Measurements from ENCODE around the gene RPS3A. TPM values are rescaled to one million over a fixed set of nuclear protein-coding genes. Genes with fewer than 3 reads are reported as not detected.
"Not testable (repeated sequence)": the region's sequence is repeated elsewhere in the genome, so short reads cannot be mapped to it uniquely, and the experiment has no call there.

RPS3A gene
- total RNA-seq, 1 experiment from 2014 or later, result 2,111 TPM

DNA sequence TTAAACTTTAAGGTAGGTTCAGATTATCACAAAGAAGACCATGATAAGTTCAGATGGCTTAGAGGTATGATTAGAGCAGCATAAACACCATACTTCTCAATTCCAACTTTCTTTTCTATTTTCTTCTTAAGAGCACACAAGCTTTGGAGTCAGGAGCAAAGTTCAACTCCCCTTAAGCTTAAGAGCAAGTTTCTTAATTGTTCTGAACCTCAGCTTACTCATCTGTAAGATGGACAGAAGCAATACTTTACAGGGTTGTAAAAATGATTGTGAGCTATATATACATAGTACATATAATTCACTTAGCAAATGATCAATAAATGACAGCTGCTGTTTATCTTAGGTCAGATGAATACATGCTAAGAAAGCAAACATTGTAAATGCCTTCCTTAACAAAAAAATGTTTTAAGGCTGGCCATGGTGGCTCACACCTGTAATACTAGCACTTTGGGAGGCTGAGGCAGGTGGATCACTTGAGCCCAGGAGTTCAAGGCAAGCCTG, 25.0 kb upstream of the RPS3A start (continued):
- TF ChIP-seq, protein P1, sequence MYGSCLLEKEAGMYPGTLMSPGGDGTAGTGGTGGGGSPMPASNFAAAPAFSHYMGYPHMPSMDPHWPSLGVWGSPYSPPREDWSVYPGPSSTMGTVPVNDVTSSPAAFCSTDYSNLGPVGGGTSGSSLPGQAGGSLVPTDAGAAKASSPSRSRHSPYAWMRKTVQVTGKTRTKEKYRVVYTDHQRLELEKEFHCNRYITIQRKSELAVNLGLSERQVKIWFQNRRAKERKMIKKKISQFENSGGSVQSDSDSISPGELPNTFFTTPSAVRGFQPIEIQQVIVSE (CRISPR knock-in tag; IDR thresholded peaks at IDR 0.05; ENCODE audit: borderline replicate concordance), result no peak

DNA sequence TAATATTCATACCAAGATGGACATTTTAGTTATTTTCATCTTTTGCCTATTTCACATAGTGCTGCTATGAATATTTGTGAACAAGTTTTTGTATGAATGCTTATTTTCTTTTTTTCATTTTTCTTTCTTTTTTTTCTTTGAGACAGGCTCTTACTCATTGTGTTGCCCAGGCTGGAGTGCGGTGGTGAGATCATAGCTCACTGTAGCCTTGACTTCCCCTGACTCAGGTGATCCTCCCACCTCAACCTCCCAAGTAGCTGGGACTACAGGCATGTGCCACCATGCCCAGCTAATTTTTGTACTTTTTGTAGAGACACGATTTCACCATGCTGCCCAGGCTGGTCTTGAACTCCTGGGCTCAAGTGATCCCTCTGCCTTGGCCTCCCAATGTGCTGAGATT, 21.4 kb upstream of the RPS3A start:
- H3K27me3 Mint-ChIP-seq (ENCODE audit: low read depth); H3K27ac Mint-ChIP-seq; CTCF ChIA-PET; H3K4me3 Mint-ChIP-seq; H3K4me1 Mint-ChIP-seq; H3K9me3 Mint-ChIP-seq; POLR2A ChIA-PET; DNase-seq (ENCODE audit: low spot score); ATAC-seq; H3K36me3 Mint-ChIP-seq: not testable (repeated sequence)

DNA sequence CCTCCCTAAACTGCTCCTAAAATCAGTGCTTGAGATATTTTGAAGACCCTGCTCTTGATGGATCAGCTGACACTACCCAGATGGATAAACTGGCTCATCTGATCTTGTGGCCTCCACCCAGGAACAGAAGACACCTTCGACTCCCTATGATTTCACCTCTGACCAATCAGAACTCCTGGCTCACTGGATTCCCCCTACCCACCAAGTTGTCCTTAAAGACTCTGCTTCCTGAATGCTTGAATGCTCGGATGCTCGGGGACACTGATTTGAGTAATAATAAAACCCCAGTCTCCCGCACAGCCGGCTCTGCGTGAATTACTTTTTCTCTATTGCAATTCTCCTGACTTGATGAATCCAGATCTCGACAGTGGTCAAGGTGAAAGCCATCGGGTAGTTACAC, 12.0 kb upstream of the RPS3A start:
- DNase-seq (ENCODE audit: low spot score), result no peak
- no peaks in the 10 kb centered on the region for H3K9me3 Mint-ChIP-seq
- CTCF ChIA-PET, result no interaction called here
- H3K4me1 Mint-ChIP-seq, result peaks cover 15% of the 10 kb centered on the region
- H3K4me3 Mint-ChIP-seq, result no peak overlapping the region
- TF ChIP-seq, protein P2, sequence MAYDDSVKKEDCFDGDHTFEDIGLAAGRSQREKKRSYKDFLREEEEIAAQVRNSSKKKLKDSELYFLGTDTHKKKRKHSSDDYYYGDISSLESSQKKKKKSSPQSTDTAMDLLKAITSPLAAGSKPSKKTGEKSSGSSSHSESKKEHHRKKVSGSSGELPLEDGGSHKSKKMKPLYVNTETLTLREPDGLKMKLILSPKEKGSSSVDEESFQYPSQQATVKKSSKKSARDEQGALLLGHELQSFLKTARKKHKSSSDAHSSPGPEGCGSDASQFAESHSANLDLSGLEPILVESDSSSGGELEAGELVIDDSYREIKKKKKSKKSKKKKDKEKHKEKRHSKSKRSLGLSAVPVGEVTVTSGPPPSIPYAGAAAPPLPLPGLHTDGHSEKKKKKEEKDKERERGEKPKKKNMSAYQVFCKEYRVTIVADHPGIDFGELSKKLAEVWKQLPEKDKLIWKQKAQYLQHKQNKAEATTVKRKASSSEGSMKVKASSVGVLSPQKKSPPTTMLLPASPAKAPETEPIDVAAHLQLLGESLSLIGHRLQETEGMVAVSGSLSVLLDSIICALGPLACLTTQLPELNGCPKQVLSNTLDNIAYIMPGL (CRISPR knock-in tag; IDR thresholded peaks at IDR 0.05), result no peak
- TF ChIP-seq ZNF416 (CRISPR knock-in tag; IDR thresholded peaks at IDR 0.05), result no peak
- no peak for TF ChIP-seq NR2C2 (CRISPR knock-in tag; IDR thresholded peaks at IDR 0.05)
- TF ChIP-seq NFYB (CRISPR knock-in tag; conservative IDR thresholded peaks at IDR 0.05; ENCODE audit: low read depth), result no peak; the same call in 1 of the 2 replicates
- POLR2A ChIA-PET, result no interaction called here
- H3K27ac Mint-ChIP-seq, result no peak overlapping the region
- H3K36me3 Mint-ChIP-seq, result no peaks in the 10 kb centered on the region
- peak; percentile 80 for ATAC-seq
- no peaks in the 10 kb centered on the region for H3K27me3 Mint-ChIP-seq (ENCODE audit: low read depth)

DNA sequence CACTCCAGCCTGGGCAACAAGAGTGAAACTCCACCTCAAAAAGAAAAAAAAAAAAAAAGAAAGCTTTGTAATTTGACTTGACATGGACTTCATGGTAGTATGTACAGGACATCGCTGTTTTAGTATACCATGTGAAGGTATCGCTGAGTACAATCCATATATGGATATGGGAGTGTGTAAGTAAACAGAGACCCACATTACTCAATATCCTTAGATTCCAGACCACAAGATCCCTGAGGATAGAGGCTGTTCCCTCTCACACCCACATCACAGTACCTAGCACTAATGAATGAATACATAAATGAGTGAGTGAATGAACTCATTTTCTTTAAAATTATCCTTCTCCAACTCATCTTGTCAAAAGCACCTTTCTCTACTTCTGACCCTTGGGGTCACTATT, 8.4 kb upstream of the RPS3A start:
- CTCF ChIA-PET, result no interaction called here
- Mint-ChIP-seq H3K4me1 (peaks cover 22% of the 10 kb centered on the region), H3K9me3 (no peaks in the 10 kb centered on the region), H3K27ac (no peak overlapping the region), H3K36me3 (no peaks in the 10 kb centered on the region), H3K4me3 (no peak overlapping the region), H3K27me3 (ENCODE audit: low read depth) (no peaks in the 10 kb centered on the region; the same call in 1 of the 2 replicates)
- no peak for TF ChIP-seq NFYB (CRISPR knock-in tag; conservative IDR thresholded peaks at IDR 0.05; ENCODE audit: low read depth)
- TF ChIP-seq, protein P3, sequence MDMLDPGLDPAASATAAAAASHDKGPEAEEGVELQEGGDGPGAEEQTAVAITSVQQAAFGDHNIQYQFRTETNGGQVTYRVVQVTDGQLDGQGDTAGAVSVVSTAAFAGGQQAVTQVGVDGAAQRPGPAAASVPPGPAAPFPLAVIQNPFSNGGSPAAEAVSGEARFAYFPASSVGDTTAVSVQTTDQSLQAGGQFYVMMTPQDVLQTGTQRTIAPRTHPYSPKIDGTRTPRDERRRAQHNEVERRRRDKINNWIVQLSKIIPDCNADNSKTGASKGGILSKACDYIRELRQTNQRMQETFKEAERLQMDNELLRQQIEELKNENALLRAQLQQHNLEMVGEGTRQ (CRISPR knock-in tag; IDR thresholded peaks at IDR 0.05), result no peak
- TF ChIP-seq NR2C2 (CRISPR knock-in tag; IDR thresholded peaks at IDR 0.05), result no peak
- no peak for TF ChIP-seq ZNF138 (CRISPR knock-in tag; conservative IDR thresholded peaks at IDR 0.05)
- POLR2A ChIA-PET, result no interaction called here
- ATAC-seq (no peak), DNase-seq (ENCODE audit: low spot score) (no peak)

DNA sequence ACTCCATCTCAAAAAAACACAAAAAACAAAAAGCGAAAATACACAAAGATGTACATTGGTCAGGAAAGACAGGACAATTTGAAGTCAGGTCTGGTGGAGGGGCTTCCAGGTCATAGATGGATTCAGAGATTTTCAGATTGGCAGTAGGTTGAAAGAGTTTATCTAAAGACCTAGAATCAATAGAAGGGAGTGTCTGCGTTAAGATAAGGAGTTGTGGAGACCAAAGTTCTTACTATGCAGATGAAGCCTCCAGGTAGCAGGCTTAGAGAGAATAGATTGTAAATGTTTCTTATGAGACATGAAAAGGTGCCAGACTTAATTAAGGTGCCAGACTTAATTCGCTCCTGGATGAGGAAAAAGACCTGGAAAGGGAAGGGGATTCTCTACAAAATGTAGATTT, 6.9 kb upstream of the RPS3A start:
- CTCF ChIA-PET, result no interaction called here
- Mint-ChIP-seq H3K27ac (no peak overlapping the region; the same call in 1 of the 2 replicates), H3K4me1 (peaks cover 16% of the 10 kb centered on the region), H3K27me3 (ENCODE audit: low read depth) (no peaks in the 10 kb centered on the region; the same call in 1 of the 2 replicates), H3K36me3 (no peaks in the 10 kb centered on the region), H3K4me3 (no peak overlapping the region), H3K9me3 (no peaks in the 10 kb centered on the region)
- DNase-seq (ENCODE audit: low spot score) (no peak), ATAC-seq (no peak)
- TF ChIP-seq TCF7 (CRISPR knock-in tag; IDR thresholded peaks at IDR 0.05; ENCODE audit: low read depth) (no peak), ZNF317 (CRISPR knock-in tag; IDR thresholded peaks at IDR 0.05; ENCODE audit: borderline replicate concordance, low read depth) (no peak), JAZF1 (CRISPR knock-in tag; IDR thresholded peaks at IDR 0.05) (no peak)
- TF ChIP-seq, protein P4, sequence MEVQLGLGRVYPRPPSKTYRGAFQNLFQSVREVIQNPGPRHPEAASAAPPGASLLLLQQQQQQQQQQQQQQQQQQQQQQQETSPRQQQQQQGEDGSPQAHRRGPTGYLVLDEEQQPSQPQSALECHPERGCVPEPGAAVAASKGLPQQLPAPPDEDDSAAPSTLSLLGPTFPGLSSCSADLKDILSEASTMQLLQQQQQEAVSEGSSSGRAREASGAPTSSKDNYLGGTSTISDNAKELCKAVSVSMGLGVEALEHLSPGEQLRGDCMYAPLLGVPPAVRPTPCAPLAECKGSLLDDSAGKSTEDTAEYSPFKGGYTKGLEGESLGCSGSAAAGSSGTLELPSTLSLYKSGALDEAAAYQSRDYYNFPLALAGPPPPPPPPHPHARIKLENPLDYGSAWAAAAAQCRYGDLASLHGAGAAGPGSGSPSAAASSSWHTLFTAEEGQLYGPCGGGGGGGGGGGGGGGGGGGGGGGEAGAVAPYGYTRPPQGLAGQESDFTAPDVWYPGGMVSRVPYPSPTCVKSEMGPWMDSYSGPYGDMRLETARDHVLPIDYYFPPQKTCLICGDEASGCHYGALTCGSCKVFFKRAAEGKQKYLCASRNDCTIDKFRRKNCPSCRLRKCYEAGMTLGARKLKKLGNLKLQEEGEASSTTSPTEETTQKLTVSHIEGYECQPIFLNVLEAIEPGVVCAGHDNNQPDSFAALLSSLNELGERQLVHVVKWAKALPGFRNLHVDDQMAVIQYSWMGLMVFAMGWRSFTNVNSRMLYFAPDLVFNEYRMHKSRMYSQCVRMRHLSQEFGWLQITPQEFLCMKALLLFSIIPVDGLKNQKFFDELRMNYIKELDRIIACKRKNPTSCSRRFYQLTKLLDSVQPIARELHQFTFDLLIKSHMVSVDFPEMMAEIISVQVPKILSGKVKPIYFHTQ (CRISPR knock-in tag; IDR thresholded peaks at IDR 0.05), result no peak
- TF ChIP-seq, protein P5, sequence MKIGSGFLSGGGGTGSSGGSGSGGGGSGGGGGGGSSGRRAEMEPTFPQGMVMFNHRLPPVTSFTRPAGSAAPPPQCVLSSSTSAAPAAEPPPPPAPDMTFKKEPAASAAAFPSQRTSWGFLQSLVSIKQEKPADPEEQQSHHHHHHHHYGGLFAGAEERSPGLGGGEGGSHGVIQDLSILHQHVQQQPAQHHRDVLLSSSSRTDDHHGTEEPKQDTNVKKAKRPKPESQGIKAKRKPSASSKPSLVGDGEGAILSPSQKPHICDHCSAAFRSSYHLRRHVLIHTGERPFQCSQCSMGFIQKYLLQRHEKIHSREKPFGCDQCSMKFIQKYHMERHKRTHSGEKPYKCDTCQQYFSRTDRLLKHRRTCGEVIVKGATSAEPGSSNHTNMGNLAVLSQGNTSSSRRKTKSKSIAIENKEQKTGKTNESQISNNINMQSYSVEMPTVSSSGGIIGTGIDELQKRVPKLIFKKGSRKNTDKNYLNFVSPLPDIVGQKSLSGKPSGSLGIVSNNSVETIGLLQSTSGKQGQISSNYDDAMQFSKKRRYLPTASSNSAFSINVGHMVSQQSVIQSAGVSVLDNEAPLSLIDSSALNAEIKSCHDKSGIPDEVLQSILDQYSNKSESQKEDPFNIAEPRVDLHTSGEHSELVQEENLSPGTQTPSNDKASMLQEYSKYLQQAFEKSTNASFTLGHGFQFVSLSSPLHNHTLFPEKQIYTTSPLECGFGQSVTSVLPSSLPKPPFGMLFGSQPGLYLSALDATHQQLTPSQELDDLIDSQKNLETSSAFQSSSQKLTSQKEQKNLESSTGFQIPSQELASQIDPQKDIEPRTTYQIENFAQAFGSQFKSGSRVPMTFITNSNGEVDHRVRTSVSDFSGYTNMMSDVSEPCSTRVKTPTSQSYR (CRISPR knock-in tag; IDR thresholded peaks at IDR 0.05), result no peak
- POLR2A ChIA-PET, result no interaction called here

Measured in WTC11 (cell line).